ENCODE data around the gene SHC1. TPM values are rescaled to one million over a fixed set of nuclear protein-coding genes. Genes with fewer than 3 reads are reported as not detected.

SHC1 gene
- total and polyA plus RNA-seq, 2 donors (not counting 1 experiment from before 2014, with no cell fraction given), result 50.1 to 61.4 TPM

DNA sequence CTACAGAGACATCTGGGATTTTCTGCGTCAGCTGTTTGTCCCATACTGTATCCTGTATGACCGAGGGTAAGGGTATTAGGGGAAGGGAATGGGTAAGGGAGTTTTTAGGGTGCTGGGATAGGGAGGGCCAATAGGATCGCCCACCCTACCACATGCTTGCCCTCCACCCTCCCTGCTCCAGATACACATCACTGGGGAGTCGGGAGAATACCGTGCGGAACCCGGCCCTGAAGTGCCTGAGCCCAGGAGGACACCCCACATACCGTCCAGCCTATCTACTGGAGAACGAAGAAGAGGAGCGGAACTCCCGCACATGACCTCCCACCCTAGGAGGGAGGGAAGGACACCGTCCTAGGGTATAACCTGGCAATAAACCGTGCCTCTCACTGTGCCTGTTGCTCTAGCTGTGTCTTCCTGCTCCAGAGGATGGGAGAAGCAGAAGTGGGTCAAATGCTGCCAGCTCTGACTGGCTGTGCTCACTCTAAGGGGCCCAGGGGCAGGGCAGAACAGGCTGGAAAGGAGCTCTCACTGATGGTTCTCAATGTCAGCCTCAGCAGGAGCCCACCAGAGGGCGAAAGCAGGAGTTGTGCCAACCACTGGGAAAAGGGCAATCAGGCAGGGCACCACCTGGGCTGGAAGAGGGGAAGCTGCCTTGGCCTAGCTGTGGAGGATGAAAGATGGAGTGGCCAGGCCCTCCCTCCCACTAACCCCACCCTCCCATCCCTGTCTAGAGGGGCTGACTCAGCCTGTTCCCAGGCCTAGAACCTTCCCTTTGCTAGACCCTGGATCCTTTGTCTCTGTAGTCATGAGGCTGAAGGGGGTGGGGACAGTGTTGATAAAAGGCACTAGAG, 22.4 kb upstream of the SHC1 start:
- 74% methylated on average over 3 of the region's 14 CpGs for WGBS (ENCODE audit: insufficient coverage)
- Histone ChIP-seq H3K27me3 (replicated peaks in 1 of 4; ENCODE audit: control extremely low read depth in 1 of 4, control insufficient read depth in 3 of 4, insufficient read depth in 4 of 4, low read length in 3 of 4) (no peaks in the 10 kb centered on the region), H3K27ac (ENCODE audit: low read length in 2 of 2) (no peak overlapping the region), H3K36me3 (replicated peaks in 1 of 2; ENCODE audit: control extremely low read depth in 1 of 2, control insufficient read depth in 1 of 2, extremely low read depth in 1 of 2, insufficient read depth in 2 of 2, low read length in 1 of 2) (peaks cover 0 to 36% of the 10 kb centered on the region in 2 experiments), H2AFZ (ENCODE audit: insufficient read depth, low read depth, low read length, poor library complexity, severe bottlenecking) (no peak overlapping the region), H3K4me2 (replicated peaks; ENCODE audit: low read depth, low read length, poor library complexity, severe bottlenecking) (no peak overlapping the region), H4K20me1 (ENCODE audit: control insufficient read depth, insufficient read depth, low read length, poor library complexity, severe bottlenecking) (peaks cover 26% of the 10 kb centered on the region), H3K9ac (ENCODE audit: low read length) (no peak overlapping the region), H3K9me3 (ENCODE audit: control extremely low read depth in 1 of 3, control insufficient read depth in 2 of 3, insufficient read depth in 1 of 3, low read length in 2 of 3) (no peaks in the 10 kb centered on the region), H3K4me1 (ENCODE audit: control insufficient read depth in 2 of 2, insufficient read depth in 2 of 2, low read length in 2 of 2) (peaks cover 0 to 2% of the 10 kb centered on the region in 2 donors), H3K79me2 (ENCODE audit: control insufficient read depth, insufficient read depth, low read length) (peaks cover 22% of the 10 kb centered on the region), H3K4me3 (ENCODE audit: control extremely low read depth in 1 of 5, extremely low read depth in 1 of 5, insufficient read depth in 1 of 5, low read depth in 2 of 5, low read length in 4 of 5) (no peak overlapping the region)
- intact Hi-C loops (cut with micrococcal nuclease), result no loop called here
- DNase-seq (no peak), ATAC-seq (ENCODE audit: low read depth) (no peak)
- Mint-ChIP-seq H3K27ac (no peak overlapping the region), H3K9me3 (ENCODE audit: insufficient read depth) (no peaks in the 10 kb centered on the region), H3K4me3 (no peak overlapping the region), H3K4me1 (peaks cover 20% of the 10 kb centered on the region), H3K27me3 (no peaks in the 10 kb centered on the region)
- TF ChIP-seq, protein P1, sequence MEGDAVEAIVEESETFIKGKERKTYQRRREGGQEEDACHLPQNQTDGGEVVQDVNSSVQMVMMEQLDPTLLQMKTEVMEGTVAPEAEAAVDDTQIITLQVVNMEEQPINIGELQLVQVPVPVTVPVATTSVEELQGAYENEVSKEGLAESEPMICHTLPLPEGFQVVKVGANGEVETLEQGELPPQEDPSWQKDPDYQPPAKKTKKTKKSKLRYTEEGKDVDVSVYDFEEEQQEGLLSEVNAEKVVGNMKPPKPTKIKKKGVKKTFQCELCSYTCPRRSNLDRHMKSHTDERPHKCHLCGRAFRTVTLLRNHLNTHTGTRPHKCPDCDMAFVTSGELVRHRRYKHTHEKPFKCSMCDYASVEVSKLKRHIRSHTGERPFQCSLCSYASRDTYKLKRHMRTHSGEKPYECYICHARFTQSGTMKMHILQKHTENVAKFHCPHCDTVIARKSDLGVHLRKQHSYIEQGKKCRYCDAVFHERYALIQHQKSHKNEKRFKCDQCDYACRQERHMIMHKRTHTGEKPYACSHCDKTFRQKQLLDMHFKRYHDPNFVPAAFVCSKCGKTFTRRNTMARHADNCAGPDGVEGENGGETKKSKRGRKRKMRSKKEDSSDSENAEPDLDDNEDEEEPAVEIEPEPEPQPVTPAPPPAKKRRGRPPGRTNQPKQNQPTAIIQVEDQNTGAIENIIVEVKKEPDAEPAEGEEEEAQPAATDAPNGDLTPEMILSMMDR (IDR thresholded peaks at IDR 0.05), result no peak
- TF ChIP-seq EZH2 (IDR thresholded peaks at IDR 0.05; ENCODE audit: borderline replicate concordance, insufficient read depth, low read depth, low read length, poor library complexity, severe bottlenecking), result no peak
- ChIA-PET POLR2A (interaction anchor here (0.7 kb wide), 3 partner anchors 31 to 731 kb away, joined by 3 to 5 read pairs (median 5); partner anchors contain the start of gene PYGO2), CTCF (interaction anchor here (0.9 to 18.4 kb wide), 4 partner anchors 14 to 67 kb away, joined by 3 to 295 read pairs (median 6); no protein-coding TSS in a partner anchor)

DNA sequence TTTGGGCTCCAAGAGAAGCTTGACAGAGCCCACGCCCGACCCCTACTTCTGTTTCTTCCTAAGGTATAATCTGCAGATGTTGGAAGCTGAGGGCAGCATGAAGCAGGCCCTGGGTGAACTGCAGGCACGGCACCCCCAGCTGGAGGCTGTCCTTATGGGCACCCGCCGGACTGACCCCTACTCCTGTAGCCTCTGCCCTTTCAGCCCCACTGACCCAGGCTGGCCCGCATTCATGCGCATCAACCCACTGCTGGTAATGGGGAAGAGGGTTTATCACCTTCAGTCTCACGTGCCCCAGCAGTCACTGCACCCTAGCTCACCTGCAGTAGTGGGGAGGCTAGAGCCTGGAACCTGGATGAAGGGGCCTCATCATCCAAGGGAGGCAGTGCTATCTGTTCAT, 19.7 kb upstream of the SHC1 start:
- no peak overlapping the region for H3K27ac ChIP-seq (ENCODE audit: low read length in 2 of 2)
- ChIA-PET POLR2A (no interaction called here), CTCF (interaction anchor here (0.5 to 1.1 kb wide), 2 partner anchors 9 to 779 kb away, joined by 3 to 4 read pairs; no protein-coding TSS in a partner anchor)
- H3K4me1 ChIP-seq (ENCODE audit: control insufficient read depth in 2 of 2, insufficient read depth in 2 of 2, low read length in 2 of 2), result peaks cover 0 to 2% of the 10 kb centered on the region in 2 donors
- H3K27ac Mint-ChIP-seq, result no peak overlapping the region
- no peak overlapping the region for H3K4me3 Mint-ChIP-seq
- H3K9me3 Mint-ChIP-seq (ENCODE audit: insufficient read depth), result no peaks in the 10 kb centered on the region
- peaks cover 44% of the 10 kb centered on the region for H3K79me2 ChIP-seq (ENCODE audit: control insufficient read depth, insufficient read depth, low read length)
- no peak overlapping the region for H3K4me2 ChIP-seq (replicated peaks; ENCODE audit: low read depth, low read length, poor library complexity, severe bottlenecking)
- no peak overlapping the region for H3K9ac ChIP-seq (ENCODE audit: low read length)
- H3K4me1 Mint-ChIP-seq, result peaks cover 19% of the 10 kb centered on the region
- WGBS (ENCODE audit: insufficient coverage), result 94% methylated on average over 6 of the region's 8 CpGs
- ATAC-seq (ENCODE audit: low read depth), result no peak
- no peaks in the 10 kb centered on the region for H3K27me3 ChIP-seq (replicated peaks in 1 of 4; ENCODE audit: control extremely low read depth in 1 of 4, control insufficient read depth in 3 of 4, insufficient read depth in 4 of 4, low read length in 3 of 4)
- TF ChIP-seq, protein P1 (IDR thresholded peaks at IDR 0.05), result no peak
- TF ChIP-seq EZH2 (IDR thresholded peaks at IDR 0.05; ENCODE audit: borderline replicate concordance, insufficient read depth, low read depth, low read length, poor library complexity, severe bottlenecking), result no peak
- no peak overlapping the region for H3K4me3 ChIP-seq (ENCODE audit: control extremely low read depth in 1 of 5, extremely low read depth in 1 of 5, insufficient read depth in 1 of 5, low read depth in 2 of 5, low read length in 4 of 5)
- no peaks in the 10 kb centered on the region for H3K27me3 Mint-ChIP-seq
- intact Hi-C loops (cut with micrococcal nuclease), result no loop called here
- no peak for DNase-seq
- no peaks in the 10 kb centered on the region for H3K9me3 ChIP-seq (ENCODE audit: control extremely low read depth in 1 of 3, control insufficient read depth in 2 of 3, insufficient read depth in 1 of 3, low read length in 2 of 3)
- peaks cover 35% of the 10 kb centered on the region for H4K20me1 ChIP-seq (ENCODE audit: control insufficient read depth, insufficient read depth, low read length, poor library complexity, severe bottlenecking)
- H2AFZ ChIP-seq (ENCODE audit: insufficient read depth, low read depth, low read length, poor library complexity, severe bottlenecking), result no peak overlapping the region
- peaks cover 0 to 47% of the 10 kb centered on the region in 2 experiments for H3K36me3 ChIP-seq (replicated peaks in 1 of 2; ENCODE audit: control extremely low read depth in 1 of 2, control insufficient read depth in 1 of 2, extremely low read depth in 1 of 2, insufficient read depth in 2 of 2, low read length in 1 of 2)

Data from B cell (primary cell).